Mucosa of gallbladder (tissue), 1 donor: ENCODE data around the gene CDK5. TPM values are rescaled to one million over a fixed set of nuclear protein-coding genes. Genes with fewer than 3 reads are reported as not detected.

ENCODE experiments used
- DNase-seq: peaks from one replicate; pipeline ENCODE4 v3.0.0-alpha.2; 2020; ENCODE audit warnings: low spot score
- total RNA-seq: library from RNA; stranded (reverse); gene quantifications from one replicate; pipeline ENCODE4 v1.2.1, GENCODE V29; 2021
- donor health status: DM: no; HTN: no; CAD: no.

Gene CDK5
- total RNA-seq, 1 donor from 2014 or later, result 15.9 TPM

- peak; percentile 46 for DNase-seq
Observed at GRCh38 chr7:151087245-151088018, 29.7 kb upstream of the CDK5 start.

GRCh38 chr7:151086802-151087244, 29.1 kb upstream of the CDK5 start:
- DNase-seq, result no peak

GRCh38 chr7:151085691-151086620, 28.3 kb upstream of the CDK5 start, which contains the start of gene AGAP3:
TSS of gene AGAP3 (plus strand) at chr7:151086475. CDS start at chr7:151086742, 267 bp downstream.
- DNase-seq, result peak; percentile 79

- no peak for DNase-seq
Observed at GRCh38 chr7:151085329-151085690, 27.6 kb upstream of the CDK5 start.

- no peak for DNase-seq
Observed at GRCh38 chr7:151083824-151084160, 26.1 kb upstream of the CDK5 start.

- peak; percentile 72 for DNase-seq
Observed at GRCh38 chr7:151083071-151083823, 25.6 kb upstream of the CDK5 start, which contains the start of gene TMUB1. TSS of gene TMUB1 (minus strand) at chr7:151083493. CDS start at chr7:151082563, 930 bp downstream.

- no peak for DNase-seq
Observed at GRCh38 chr7:151082141-151083070, 24.7 kb upstream of the CDK5 start.

GRCh38 chr7:151081170-151082101, 23.7 kb upstream of the CDK5 start:
- DNase-seq, result no peak

- peak; percentile 91 for DNase-seq
Observed at GRCh38 chr7:151080522-151081169, 22.9 kb upstream of the CDK5 start, which contains the start of gene FASTK. TSS of gene FASTK (minus strand) at chr7:151080809. CDS start at chr7:151080766, 43 bp downstream.

- no peak for DNase-seq
Observed at GRCh38 chr7:151080067-151080521, 22.4 kb upstream of the CDK5 start.

GRCh38 chr7:151079199-151079910, 21.7 kb upstream of the CDK5 start:
- DNase-seq, result no peak

- no peak for DNase-seq
Observed at GRCh38 chr7:151078233-151079040, 20.7 kb upstream of the CDK5 start.

- no peak for DNase-seq
Observed at GRCh38 chr7:151077705-151078232, 20.1 kb upstream of the CDK5 start.

GRCh38 chr7:151076863-151077704, 19.4 kb upstream of the CDK5 start:
- no peak for DNase-seq

GRCh38 chr7:151075978-151076426, 18.3 kb upstream of the CDK5 start:
- no peak for DNase-seq

GRCh38 chr7:151075662-151075971, 17.9 kb upstream of the CDK5 start:
- no peak for DNase-seq
